H1 (cell line): ENCODE measurements around the gene PDE3A. TPM values are rescaled to one million over a fixed set of nuclear protein-coding genes. Genes with fewer than 3 reads are reported as not detected.

Source experiments
- CTCF ChIA-PET: fragments of 300-600 bp; sonication (Branson Sonifier 250); formaldehyde crosslinking; loops from one replicate; lab custom pipeline; 2021; ENCODE audit not compliant: partially characterized antibody; lab: Charles Lee
- POLR2A ChIA-PET: fragments of 300-600 bp; sonication (Branson Sonifier 250); formaldehyde crosslinking; loops from one replicate; lab custom pipeline; 2021; ENCODE audit warnings: inconsistent platforms; ENCODE audit not compliant: partially characterized antibody; lab: Charles Lee
- DNase-seq, 2 experiments: peaks; one replicate each; pipeline versions ENCODE4 v3.0.0 to v3.0.0-alpha.2; 2010 to 2022; ENCODE audit warnings: low spot score in 2 of 2, low read depth in 1 of 2, mixed read lengths in 1 of 2
- FAIRE-seq: peaks from 2 replicates; lab custom pipeline; 2011; peaks lifted over from hg19 to GRCh38; lab: Jason Lieb, UNC
- H2AFZ ChIP-seq: 2 replicates; pipeline ENCODE4 v1.8.1; 2012; ENCODE audit warnings: low read length, inconsistent platforms
- H2AK5ac ChIP-seq: 2 replicates; pipeline ENCODE4 v1.6.1; 2013; ENCODE audit warnings: low read depth, low read length
- H2BK120ac ChIP-seq: replicated peaks from 2 replicates; pipeline ENCODE3; 2013; ENCODE audit warnings: low read depth, low read length, inconsistent platforms
- H2BK12ac ChIP-seq: 2 replicates; pipeline ENCODE4 v1.6.1; 2013; ENCODE audit warnings: low read depth, low read length
- H2BK15ac ChIP-seq: 2 replicates; pipeline ENCODE4 v1.6.1; 2013; ENCODE audit warnings: low read length
- H2BK20ac ChIP-seq: 2 replicates; pipeline ENCODE4 v1.6.1; 2013; ENCODE audit warnings: low read length
- H2BK5ac ChIP-seq: 2 replicates; pipeline ENCODE4 v1.6.1; 2013; ENCODE audit warnings: low read depth, low read length
- H3K14ac ChIP-seq: 2 replicates; pipeline ENCODE4 v1.6.1; 2013; ENCODE audit warnings: inconsistent platforms; ENCODE audit not compliant: insufficient read length
- H3K18ac ChIP-seq: 2 replicates; pipeline ENCODE4 v1.6.1; 2013; ENCODE audit warnings: low read length; ENCODE audit errors: extremely low read depth
- H3K23ac ChIP-seq: 2 replicates; pipeline ENCODE4 v1.6.1; 2013; ENCODE audit warnings: inconsistent platforms; ENCODE audit not compliant: insufficient read length
- H3K23me2 ChIP-seq: 2 replicates; pipeline ENCODE4 v1.6.1; 2013; ENCODE audit warnings: low read depth, low read length
- H3K27ac ChIP-seq: 2 replicates; pipeline ENCODE4 v1.6.1; 2011; ENCODE audit warnings: low read depth, low read length, inconsistent platforms
- H3K27me3 ChIP-seq, 4 experiments: replicated peaks in 1 of 4; 1 replicate in 1 of 4; 2 replicates in 3 of 4; pipeline versions ENCODE4 v1.6.1 to v1.8.1; 2011 to 2013; ENCODE audit warnings: low read length in 3 of 4, mild to moderate bottlenecking in 3 of 4, inconsistent platforms in 2 of 4, mixed read lengths in 2 of 4, moderate library complexity in 1 of 4; ENCODE audit not compliant: control insufficient read depth in 3 of 4, insufficient read depth in 3 of 4; ENCODE audit errors: extremely low read depth in 1 of 4
- H3K36me3 ChIP-seq, 4 experiments: 2 replicates each; pipeline versions ENCODE4 v1.6.1 to v1.8.1; 2011 to 2013; ENCODE audit warnings: mild to moderate bottlenecking in 4 of 4, low read length in 3 of 4, moderate library complexity in 2 of 4, control low read depth in 1 of 4, inconsistent platforms in 1 of 4; ENCODE audit not compliant: insufficient read depth in 4 of 4, control insufficient read depth in 2 of 4
- H3K4ac ChIP-seq: replicated peaks from 2 replicates; pipeline ENCODE3; 2013; ENCODE audit warnings: low read length, low read depth, mixed read lengths, inconsistent platforms; ENCODE audit not compliant: insufficient read length
- H3K4me1 ChIP-seq, 4 experiments: replicated peaks in 1 of 4; 1 replicate in 1 of 4; 2 replicates in 3 of 4; pipeline versions ENCODE4 v1.6.1 to v1.8.1; 2011 to 2013; ENCODE audit warnings: low read length in 3 of 4, inconsistent platforms in 2 of 4, mixed read lengths in 1 of 4; ENCODE audit not compliant: insufficient read depth in 4 of 4, control insufficient read depth in 3 of 4
- H3K4me2 ChIP-seq, 2 experiments: 2 replicates each; pipeline versions ENCODE4 v1.6.1 to v1.8.1; 2011 to 2013; ENCODE audit warnings: low read depth in 2 of 2, low read length in 2 of 2, control low read depth in 1 of 2, inconsistent platforms in 1 of 2, mild to moderate bottlenecking in 1 of 2; ENCODE audit not compliant: insufficient read depth in 1 of 2
- H3K4me3 ChIP-seq, 4 experiments: fragments of 200-600, 300-600 bp in 1 of 4; sonication (generic), shearing (Covaris generic), sonication (Bioruptor Twin) in 1 of 4; 2 replicates each; pipeline versions ENCODE4 v1.5.1 to v1.8.1; 2011 to 2016; ENCODE audit warnings: low read length in 4 of 4, low read depth in 3 of 4, control low read depth in 2 of 4, inconsistent platforms in 2 of 4, mild to moderate bottlenecking in 2 of 4, mixed read lengths in 1 of 4, moderate library complexity in 1 of 4; ENCODE audit not compliant: insufficient read depth in 2 of 4; ENCODE audit errors: extremely low read depth in 1 of 4
- H3K56ac ChIP-seq: replicated peaks from 2 replicates; pipeline ENCODE3; 2013; ENCODE audit warnings: low read depth, mild to moderate bottlenecking, mixed read lengths, low read length, inconsistent platforms; ENCODE audit not compliant: insufficient read length
- H3K79me1 ChIP-seq: 2 replicates; pipeline ENCODE4 v1.6.1; 2013; ENCODE audit warnings: low read depth, low read length, control low read depth
- H3K79me2 ChIP-seq, 2 experiments: 2 replicates each; pipeline versions ENCODE4 v1.6.1 to v1.8.1; 2012 to 2013; ENCODE audit warnings: low read length in 2 of 2, mild to moderate bottlenecking in 2 of 2, inconsistent platforms in 1 of 2; ENCODE audit not compliant: insufficient read depth in 2 of 2, control insufficient read depth in 1 of 2
- H3K9ac ChIP-seq, 4 experiments: replicated peaks in 1 of 4; 1 replicate in 1 of 4; 2 replicates in 3 of 4; pipeline versions ENCODE4 v1.6.1 to v1.8.1; 2011 to 2013; ENCODE audit warnings: low read depth in 3 of 4, low read length in 3 of 4, control low read depth in 2 of 4, mild to moderate bottlenecking in 2 of 4, moderate library complexity in 2 of 4, inconsistent platforms in 1 of 4; ENCODE audit errors: extremely low read depth in 1 of 4
- H3K9me3 ChIP-seq, 2 experiments: 2 replicates each; pipeline versions ENCODE4 v1.6.1 to v1.8.1; 2012 to 2013; ENCODE audit warnings: mild to moderate bottlenecking in 2 of 2, moderate library complexity in 2 of 2, control low read depth in 1 of 2, inconsistent platforms in 1 of 2, low read depth in 1 of 2, low read length in 1 of 2, mixed read lengths in 1 of 2; ENCODE audit not compliant: insufficient read depth in 2 of 2
- H4K20me1 ChIP-seq, 2 experiments: replicated peaks in 1 of 2; 2 replicates each; pipeline versions ENCODE3 to v1.8.1; 2011 to 2013; ENCODE audit warnings: inconsistent platforms in 2 of 2, low read length in 2 of 2, mild to moderate bottlenecking in 1 of 2; ENCODE audit not compliant: insufficient read depth in 2 of 2, control insufficient read depth in 1 of 2
- H4K5ac ChIP-seq: 2 replicates; pipeline ENCODE4 v1.6.1; 2013; ENCODE audit warnings: low read length, low read depth, mixed read lengths, inconsistent platforms; ENCODE audit not compliant: insufficient read length
- H4K8ac ChIP-seq: 2 replicates; pipeline ENCODE4 v1.8.0; 2013; ENCODE audit warnings: mild to moderate bottlenecking, moderate library complexity, low read length, inconsistent platforms; ENCODE audit not compliant: insufficient read depth; ENCODE audit errors: extremely low read depth
- H4K91ac ChIP-seq: replicated peaks from 2 replicates; pipeline ENCODE3; 2013; ENCODE audit warnings: low read length, mixed read lengths, inconsistent platforms; ENCODE audit not compliant: insufficient read length
- polyA plus RNA-seq, 7 experiments: library from polyadenylated mRNA; depleted of rRNA in 3 of 7; stranded (reverse) in 5 of 7; unstranded in 2 of 7; fragments of >200 nt in 5 of 7; fragments of 200-250 nt in 2 of 7; gene quantifications; 1 replicate in 5 of 7; 2 replicates in 1 of 7; 4 replicates in 1 of 7; pipeline versions ENCODE4 v1.2.1 to v1.2.3, GENCODE V29; 2011 to 2013; ENCODE audit warnings: missing spikeins in 2 of 7, mixed read lengths in 2 of 7
- total RNA-seq: library from RNA; stranded (reverse); fragmentation: NEBNext Ultra II Directional; extraction: Animal tissue kit (Norgen Biotek cat#: 25700); gene quantifications from 2 replicates; pipeline ENCODE4 v1.2.1, GENCODE V29; 2021
- TF ChIP-seq, protein P1 (sequence below): fragments of 300-600 bp; sonication (generic); IDR thresholded peaks from 2 replicates; pipeline ENCODE4 v1.7.1; 2012; ENCODE audit warnings: low read length, moderate library complexity, mild to moderate bottlenecking, inconsistent platforms; ENCODE audit not compliant: insufficient replicate concordance

Gene PDE3A
- total and polyA plus RNA-seq, 2 of the 8 experiments (the other 6 are each of a cell fraction or from before 2014, with no cell fraction given), result 1.4 to 3.4 TPM

DNA sequence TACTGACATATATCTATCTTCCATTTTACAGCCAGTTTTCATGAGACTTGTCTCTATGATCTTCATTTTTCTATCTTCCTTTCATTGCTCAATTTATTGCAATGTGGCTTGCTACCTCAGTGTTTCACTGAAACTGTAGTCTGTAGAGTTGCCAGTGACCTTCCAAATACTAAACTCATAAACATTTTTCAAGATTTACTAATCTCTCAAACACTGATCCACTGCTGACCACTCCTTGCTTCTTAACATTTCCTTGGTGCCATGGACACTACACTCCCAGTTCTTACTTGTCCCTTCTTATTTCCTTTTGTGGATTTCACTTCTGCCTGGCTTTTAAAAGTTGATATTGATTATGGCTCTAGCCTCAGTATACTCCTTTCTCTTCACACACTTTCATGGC lies 231.4 kb downstream of the PDE3A start:
- Histone ChIP-seq H2BK20ac (no peak overlapping the region), H3K23me2 (no peaks in the 10 kb centered on the region), H2AK5ac (no peak overlapping the region), H2AFZ (no peak overlapping the region), H4K91ac (no peak overlapping the region), H3K9me3 (no peaks in the 10 kb centered on the region), H2BK15ac (no peak overlapping the region), H4K5ac (no peak overlapping the region), H3K18ac (no peak overlapping the region), H4K20me1 (no peaks in the 10 kb centered on the region), H3K4ac (no peak overlapping the region), H3K23ac (no peak overlapping the region), H3K27ac (no peak overlapping the region), H3K79me2 (no peaks in the 10 kb centered on the region), H4K8ac (no peak overlapping the region), H3K36me3 (no peaks in the 10 kb centered on the region), H3K27me3 (no peaks in the 10 kb centered on the region), H3K9ac (no peak overlapping the region), H3K4me3 (no peak overlapping the region), H3K4me1 (no peaks in the 10 kb centered on the region), H2BK120ac (no peak overlapping the region), H3K4me2 (no peak overlapping the region), H3K79me1 (no peaks in the 10 kb centered on the region), H2BK5ac (no peak overlapping the region), H3K56ac (no peak overlapping the region), H2BK12ac (no peak overlapping the region), H3K14ac (no peak overlapping the region)
- DNase-seq, result no peak
- ChIA-PET CTCF (interaction anchor here (0.7 to 3.2 kb wide), 3 partner anchors 12 to 108 kb away, joined by 3 to 14 read pairs (median 3); no protein-coding TSS in a partner anchor), POLR2A (no interaction called here)
- no peak for FAIRE-seq
- TF ChIP-seq, protein P1, sequence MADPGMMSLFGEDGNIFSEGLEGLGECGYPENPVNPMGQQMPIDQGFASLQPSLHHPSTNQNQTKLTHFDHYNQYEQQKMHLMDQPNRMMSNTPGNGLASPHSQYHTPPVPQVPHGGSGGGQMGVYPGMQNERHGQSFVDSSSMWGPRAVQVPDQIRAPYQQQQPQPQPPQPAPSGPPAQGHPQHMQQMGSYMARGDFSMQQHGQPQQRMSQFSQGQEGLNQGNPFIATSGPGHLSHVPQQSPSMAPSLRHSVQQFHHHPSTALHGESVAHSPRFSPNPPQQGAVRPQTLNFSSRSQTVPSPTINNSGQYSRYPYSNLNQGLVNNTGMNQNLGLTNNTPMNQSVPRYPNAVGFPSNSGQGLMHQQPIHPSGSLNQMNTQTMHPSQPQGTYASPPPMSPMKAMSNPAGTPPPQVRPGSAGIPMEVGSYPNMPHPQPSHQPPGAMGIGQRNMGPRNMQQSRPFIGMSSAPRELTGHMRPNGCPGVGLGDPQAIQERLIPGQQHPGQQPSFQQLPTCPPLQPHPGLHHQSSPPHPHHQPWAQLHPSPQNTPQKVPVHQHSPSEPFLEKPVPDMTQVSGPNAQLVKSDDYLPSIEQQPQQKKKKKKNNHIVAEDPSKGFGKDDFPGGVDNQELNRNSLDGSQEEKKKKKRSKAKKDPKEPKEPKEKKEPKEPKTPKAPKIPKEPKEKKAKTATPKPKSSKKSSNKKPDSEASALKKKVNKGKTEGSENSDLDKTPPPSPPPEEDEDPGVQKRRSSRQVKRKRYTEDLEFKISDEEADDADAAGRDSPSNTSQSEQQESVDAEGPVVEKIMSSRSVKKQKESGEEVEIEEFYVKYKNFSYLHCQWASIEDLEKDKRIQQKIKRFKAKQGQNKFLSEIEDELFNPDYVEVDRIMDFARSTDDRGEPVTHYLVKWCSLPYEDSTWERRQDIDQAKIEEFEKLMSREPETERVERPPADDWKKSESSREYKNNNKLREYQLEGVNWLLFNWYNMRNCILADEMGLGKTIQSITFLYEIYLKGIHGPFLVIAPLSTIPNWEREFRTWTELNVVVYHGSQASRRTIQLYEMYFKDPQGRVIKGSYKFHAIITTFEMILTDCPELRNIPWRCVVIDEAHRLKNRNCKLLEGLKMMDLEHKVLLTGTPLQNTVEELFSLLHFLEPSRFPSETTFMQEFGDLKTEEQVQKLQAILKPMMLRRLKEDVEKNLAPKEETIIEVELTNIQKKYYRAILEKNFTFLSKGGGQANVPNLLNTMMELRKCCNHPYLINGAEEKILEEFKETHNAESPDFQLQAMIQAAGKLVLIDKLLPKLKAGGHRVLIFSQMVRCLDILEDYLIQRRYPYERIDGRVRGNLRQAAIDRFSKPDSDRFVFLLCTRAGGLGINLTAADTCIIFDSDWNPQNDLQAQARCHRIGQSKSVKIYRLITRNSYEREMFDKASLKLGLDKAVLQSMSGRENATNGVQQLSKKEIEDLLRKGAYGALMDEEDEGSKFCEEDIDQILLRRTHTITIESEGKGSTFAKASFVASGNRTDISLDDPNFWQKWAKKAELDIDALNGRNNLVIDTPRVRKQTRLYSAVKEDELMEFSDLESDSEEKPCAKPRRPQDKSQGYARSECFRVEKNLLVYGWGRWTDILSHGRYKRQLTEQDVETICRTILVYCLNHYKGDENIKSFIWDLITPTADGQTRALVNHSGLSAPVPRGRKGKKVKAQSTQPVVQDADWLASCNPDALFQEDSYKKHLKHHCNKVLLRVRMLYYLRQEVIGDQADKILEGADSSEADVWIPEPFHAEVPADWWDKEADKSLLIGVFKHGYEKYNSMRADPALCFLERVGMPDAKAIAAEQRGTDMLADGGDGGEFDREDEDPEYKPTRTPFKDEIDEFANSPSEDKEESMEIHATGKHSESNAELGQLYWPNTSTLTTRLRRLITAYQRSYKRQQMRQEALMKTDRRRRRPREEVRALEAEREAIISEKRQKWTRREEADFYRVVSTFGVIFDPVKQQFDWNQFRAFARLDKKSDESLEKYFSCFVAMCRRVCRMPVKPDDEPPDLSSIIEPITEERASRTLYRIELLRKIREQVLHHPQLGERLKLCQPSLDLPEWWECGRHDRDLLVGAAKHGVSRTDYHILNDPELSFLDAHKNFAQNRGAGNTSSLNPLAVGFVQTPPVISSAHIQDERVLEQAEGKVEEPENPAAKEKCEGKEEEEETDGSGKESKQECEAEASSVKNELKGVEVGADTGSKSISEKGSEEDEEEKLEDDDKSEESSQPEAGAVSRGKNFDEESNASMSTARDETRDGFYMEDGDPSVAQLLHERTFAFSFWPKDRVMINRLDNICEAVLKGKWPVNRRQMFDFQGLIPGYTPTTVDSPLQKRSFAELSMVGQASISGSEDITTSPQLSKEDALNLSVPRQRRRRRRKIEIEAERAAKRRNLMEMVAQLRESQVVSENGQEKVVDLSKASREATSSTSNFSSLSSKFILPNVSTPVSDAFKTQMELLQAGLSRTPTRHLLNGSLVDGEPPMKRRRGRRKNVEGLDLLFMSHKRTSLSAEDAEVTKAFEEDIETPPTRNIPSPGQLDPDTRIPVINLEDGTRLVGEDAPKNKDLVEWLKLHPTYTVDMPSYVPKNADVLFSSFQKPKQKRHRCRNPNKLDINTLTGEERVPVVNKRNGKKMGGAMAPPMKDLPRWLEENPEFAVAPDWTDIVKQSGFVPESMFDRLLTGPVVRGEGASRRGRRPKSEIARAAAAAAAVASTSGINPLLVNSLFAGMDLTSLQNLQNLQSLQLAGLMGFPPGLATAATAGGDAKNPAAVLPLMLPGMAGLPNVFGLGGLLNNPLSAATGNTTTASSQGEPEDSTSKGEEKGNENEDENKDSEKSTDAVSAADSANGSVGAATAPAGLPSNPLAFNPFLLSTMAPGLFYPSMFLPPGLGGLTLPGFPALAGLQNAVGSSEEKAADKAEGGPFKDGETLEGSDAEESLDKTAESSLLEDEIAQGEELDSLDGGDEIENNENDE, result no peak
